DOHH2 (cell line): Measurements from ENCODE around the gene IRAK2.

Source experiments
- H3F3A ChIP-seq: fragments of 200-600 bp; sonication (generic), shearing (Covaris generic); 2 replicates; pipeline ENCODE4 v1.6.0; 2016; ENCODE audit warnings: antibody characterized with exemption, mild to moderate bottlenecking; ENCODE audit not compliant: control insufficient read depth, insufficient read depth
- H3K27ac ChIP-seq: fragments of 200-600 bp; sonication (generic); 2 replicates; pipeline ENCODE4 v1.5.1; 2014; ENCODE audit warnings: low read depth, mild to moderate bottlenecking, low read length, moderate library complexity
- H3K27me3 ChIP-seq: fragments of 200-600 bp; sonication (generic); 2 replicates; pipeline ENCODE4 v1.6.1; 2014; ENCODE audit warnings: mild to moderate bottlenecking, low read length, mixed read lengths; ENCODE audit not compliant: control insufficient read depth
- H3K36me3 ChIP-seq: fragments of 200-600 bp; sonication (generic); 2 replicates; pipeline ENCODE4 v1.6.1; 2014; ENCODE audit warnings: mild to moderate bottlenecking, low read length, moderate library complexity, mixed read lengths; ENCODE audit not compliant: control insufficient read depth
- H3K4me1 ChIP-seq: fragments of 200-600 bp; sonication (generic); 2 replicates; pipeline ENCODE4 v1.6.1; 2014; ENCODE audit warnings: mild to moderate bottlenecking, low read length, mixed read lengths; ENCODE audit not compliant: control insufficient read depth
- H3K4me2 ChIP-seq: fragments of 200-600 bp; sonication (generic); 2 replicates; pipeline ENCODE4 v1.6.0; 2014; ENCODE audit warnings: mild to moderate bottlenecking, low read length, moderate library complexity
- H3K4me3 ChIP-seq: fragments of 200-600 bp; sonication (generic); 2 replicates; pipeline ENCODE4 v1.5.1; 2014; ENCODE audit warnings: mild to moderate bottlenecking, low read length, mixed read lengths
- H3K79me2 ChIP-seq: fragments of 200-600 bp; sonication (generic); 2 replicates; pipeline ENCODE4 v1.6.1; 2014; ENCODE audit warnings: mild to moderate bottlenecking, low read length, mixed read lengths; ENCODE audit not compliant: control insufficient read depth
- H3K9me2 ChIP-seq: fragments of 200-600 bp; sonication (generic); replicated peaks from 2 replicates; pipeline ENCODE4 v1.6.1; 2014; ENCODE audit warnings: mild to moderate bottlenecking, low read length, mixed read lengths; ENCODE audit not compliant: control insufficient read depth
- H3K9me3 ChIP-seq: fragments of 200-600 bp; sonication (generic); 2 replicates; pipeline ENCODE4 v1.6.1; 2014; ENCODE audit warnings: antibody characterized with exemption, low read length, mixed read lengths; ENCODE audit not compliant: control insufficient read depth, insufficient read depth
- H4K20me1 ChIP-seq: fragments of 200-600 bp; sonication (generic); 2 replicates; pipeline ENCODE4 v1.6.0; 2014; ENCODE audit warnings: low read depth, mild to moderate bottlenecking, antibody characterized with exemption, low read length, moderate library complexity; ENCODE audit not compliant: control insufficient read depth, insufficient read depth
- EZH2phosphoT487 ChIP-seq: fragments of 200-600 bp; sonication (generic); IDR thresholded peaks from 2 replicates; pipeline ENCODE4 v1.6.1; 2017; ENCODE audit warnings: borderline replicate concordance, mild to moderate bottlenecking, antibody characterized with exemption, low read length, moderate library complexity, mixed read lengths
- TF ChIP-seq, protein P1 (sequence below): fragments of 200-600 bp; sonication (generic); IDR thresholded peaks from one replicate; pipeline ENCODE4 v1.5.1; 2014; ENCODE audit warnings: antibody characterized with exemption, mild to moderate bottlenecking, low read depth, low read length; ENCODE audit not compliant: poor library complexity, severe bottlenecking

IRAK2 gene

DNA sequence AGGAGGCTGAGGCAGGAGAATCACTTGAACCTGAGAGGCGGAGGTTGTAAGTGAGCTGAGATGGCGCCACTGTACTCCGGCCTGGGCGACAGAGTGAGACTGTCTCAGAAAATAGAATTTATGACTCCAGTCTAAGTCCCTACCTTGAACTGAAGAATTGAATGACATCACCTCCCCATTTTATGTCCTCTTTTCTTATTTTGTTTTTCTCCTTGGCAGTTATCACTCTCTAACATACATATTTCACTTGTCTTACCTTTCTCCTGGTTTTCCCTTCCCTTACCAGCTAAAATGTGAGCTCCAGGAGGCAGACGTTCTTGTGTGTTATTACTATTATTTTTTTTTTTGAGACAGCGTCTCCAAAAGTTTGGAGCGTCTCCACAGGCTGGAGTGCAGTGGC, 91.1 kb downstream of the IRAK2 start:
- peaks cover 97% of the 10 kb centered on the region for H3K79me2 ChIP-seq
- peaks cover 8% of the 10 kb centered on the region; the same call in 1 of the 2 replicates for H4K20me1 ChIP-seq
- H3K4me1 ChIP-seq = peaks cover 26% of the 10 kb centered on the region
- no peaks in the 10 kb centered on the region for H3F3A ChIP-seq
- H3K4me2 ChIP-seq = no peak overlapping the region
- H3K4me3 ChIP-seq = no peak overlapping the region
- no peak overlapping the region for H3K27ac ChIP-seq
- peaks cover 74% of the 10 kb centered on the region for H3K36me3 ChIP-seq
- no peaks in the 10 kb centered on the region for H3K9me3 ChIP-seq
- TF ChIP-seq, protein P1, sequence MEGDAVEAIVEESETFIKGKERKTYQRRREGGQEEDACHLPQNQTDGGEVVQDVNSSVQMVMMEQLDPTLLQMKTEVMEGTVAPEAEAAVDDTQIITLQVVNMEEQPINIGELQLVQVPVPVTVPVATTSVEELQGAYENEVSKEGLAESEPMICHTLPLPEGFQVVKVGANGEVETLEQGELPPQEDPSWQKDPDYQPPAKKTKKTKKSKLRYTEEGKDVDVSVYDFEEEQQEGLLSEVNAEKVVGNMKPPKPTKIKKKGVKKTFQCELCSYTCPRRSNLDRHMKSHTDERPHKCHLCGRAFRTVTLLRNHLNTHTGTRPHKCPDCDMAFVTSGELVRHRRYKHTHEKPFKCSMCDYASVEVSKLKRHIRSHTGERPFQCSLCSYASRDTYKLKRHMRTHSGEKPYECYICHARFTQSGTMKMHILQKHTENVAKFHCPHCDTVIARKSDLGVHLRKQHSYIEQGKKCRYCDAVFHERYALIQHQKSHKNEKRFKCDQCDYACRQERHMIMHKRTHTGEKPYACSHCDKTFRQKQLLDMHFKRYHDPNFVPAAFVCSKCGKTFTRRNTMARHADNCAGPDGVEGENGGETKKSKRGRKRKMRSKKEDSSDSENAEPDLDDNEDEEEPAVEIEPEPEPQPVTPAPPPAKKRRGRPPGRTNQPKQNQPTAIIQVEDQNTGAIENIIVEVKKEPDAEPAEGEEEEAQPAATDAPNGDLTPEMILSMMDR = no peak
- TF ChIP-seq EZH2phosphoT487 = no peak
- no peaks in the 10 kb centered on the region for H3K27me3 ChIP-seq
- no peaks in the 10 kb centered on the region for H3K9me2 ChIP-seq

DNA sequence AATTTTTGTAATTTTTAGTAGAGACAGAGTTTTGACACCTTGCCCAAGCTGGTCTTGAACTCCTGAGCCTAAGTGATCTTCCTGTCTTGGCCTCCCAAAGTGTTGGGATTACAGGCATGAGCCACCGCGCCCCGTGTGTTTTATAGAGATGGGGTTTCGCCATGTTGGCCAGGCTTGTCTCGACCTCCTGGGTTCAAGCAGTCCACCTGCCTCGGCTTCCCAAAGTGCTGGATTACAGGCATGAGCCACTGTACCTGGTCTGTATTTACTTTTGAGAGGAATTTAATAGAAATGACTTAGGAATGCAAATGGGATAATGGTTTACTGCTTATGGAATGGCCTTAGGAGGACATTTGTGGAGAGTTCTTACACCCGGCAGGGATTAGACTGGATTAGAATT, 94.3 kb downstream of the IRAK2 start:
- H3K27me3 ChIP-seq = no peaks in the 10 kb centered on the region
- no peaks in the 10 kb centered on the region for H3K9me2 ChIP-seq
- TF ChIP-seq EZH2phosphoT487 = no peak
- TF ChIP-seq, protein P1 = no peak
- H4K20me1 ChIP-seq = peaks cover 12% of the 10 kb centered on the region
- no peak overlapping the region for H3K27ac ChIP-seq
- peaks cover 12% of the 10 kb centered on the region for H3K4me1 ChIP-seq
- H3F3A ChIP-seq = 0 out of 2 replicates have a peak, but pooled peaks cover 2% of the 10 kb centered on the region
- H3K4me2 ChIP-seq = no peak overlapping the region
- no peak overlapping the region for H3K4me3 ChIP-seq
- H3K9me3 ChIP-seq = no peaks in the 10 kb centered on the region
- H3K79me2 ChIP-seq = peaks cover 98% of the 10 kb centered on the region
- peaks cover 79% of the 10 kb centered on the region for H3K36me3 ChIP-seq

DNA sequence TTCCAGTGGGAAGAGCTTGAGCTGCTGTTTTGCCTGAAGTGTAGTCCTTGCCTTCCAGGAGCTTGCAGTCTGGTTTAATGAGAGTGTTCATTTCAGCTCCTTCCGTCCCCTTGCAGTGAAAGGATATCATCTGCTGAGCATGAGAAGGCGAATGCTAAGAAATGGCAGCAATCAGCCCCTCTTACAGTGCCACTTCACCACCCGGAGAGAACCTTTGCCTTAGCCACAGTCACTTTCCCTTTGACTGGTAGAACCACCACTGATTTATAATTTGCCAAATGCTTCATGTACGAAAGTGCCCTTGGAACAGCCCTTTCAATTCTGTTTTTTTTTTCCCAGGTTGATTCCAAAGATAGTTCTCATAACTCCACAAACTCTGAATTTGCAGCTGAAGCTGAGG, 95.1 kb downstream of the IRAK2 start:
- no peak overlapping the region for H3K27ac ChIP-seq
- peaks cover 98% of the 10 kb centered on the region for H3K79me2 ChIP-seq
- peaks cover 79% of the 10 kb centered on the region for H3K36me3 ChIP-seq
- peaks cover 7% of the 10 kb centered on the region for H3K4me1 ChIP-seq
- H4K20me1 ChIP-seq = peaks cover 11% of the 10 kb centered on the region
- no peak overlapping the region for H3K4me2 ChIP-seq
- TF ChIP-seq EZH2phosphoT487 = no peak
- TF ChIP-seq, protein P1 = no peak
- H3K9me3 ChIP-seq = no peaks in the 10 kb centered on the region
- no peak overlapping the region for H3K4me3 ChIP-seq
- H3K9me2 ChIP-seq = no peaks in the 10 kb centered on the region
- H3K27me3 ChIP-seq = no peaks in the 10 kb centered on the region
- 0 out of 2 replicates have a peak, but pooled peaks cover 2% of the 10 kb centered on the region for H3F3A ChIP-seq
